HEK293 (cell line): ENCODE results near the gene HBP1.
A peak's percentile ranks its signal among the peaks of the same experiment; 100 is the strongest.

Source experiments
- CTCF ChIA-PET: fragments of 350-600 bp; formaldehyde crosslinking; extraction: SDS; loops from one replicate; lab custom pipeline; 2021; ENCODE audit warnings: antibody characterized with exemption; lab: Yijun Ruan, JAX
- POLR2A ChIA-PET: fragments of 300-600 bp; formaldehyde crosslinking; extraction: SDS; loops from one replicate; lab custom pipeline; 2020; ENCODE audit warnings: antibody characterized with exemption, inconsistent platforms; lab: Yijun Ruan, JAX
- H3K27ac ChIP-seq: fragments of 200-500 bp; sonication (Bioruptor generic); 2 replicates; pipeline ENCODE4 v1.5.1; 2014; ENCODE audit warnings: low read depth, low read length, control low read depth, inconsistent platforms; ENCODE audit errors: extremely low read depth
- H3K36me3 ChIP-seq, 2 experiments: fragments of 200-500 bp in 1 of 2; sonication (Bioruptor generic) in 1 of 2; 1 replicate in 1 of 2; 2 replicates in 1 of 2; pipeline ENCODE4 v1.5.1; 2014 to 2017; ENCODE audit warnings: inconsistent platforms in 2 of 2, low read length in 2 of 2; ENCODE audit not compliant: control insufficient read depth in 2 of 2, insufficient read depth in 1 of 2
- H3K4me1 ChIP-seq: fragments of 200-500 bp; sonication (Bioruptor generic); 2 replicates; pipeline ENCODE4 v1.5.1; 2014; ENCODE audit warnings: mild to moderate bottlenecking, low read length, inconsistent platforms; ENCODE audit not compliant: control insufficient read depth, insufficient read depth
- H3K4me3 ChIP-seq: 2 replicates; pipeline ENCODE4 v1.5.1; 2011; ENCODE audit warnings: low read depth, mild to moderate bottlenecking, control low read depth, low read length, moderate library complexity
- H3K9me3 ChIP-seq: fragments of 200-500 bp; sonication (Bioruptor generic); 2 replicates; pipeline ENCODE4 v1.5.1; 2014; ENCODE audit warnings: low read depth, low read length, inconsistent platforms; ENCODE audit not compliant: control insufficient read depth, insufficient read depth
- KLF17 ChIP-seq: fragments of 450-650 bp; formaldehyde crosslinking; IDR thresholded peaks from 2 replicates; pipeline ENCODE4 v1.5.1; 2016; ENCODE audit warnings: missing biosample characterization, missing genetic modification characterization
- WT1 ChIP-seq: fragments of 450-650 bp; formaldehyde crosslinking; IDR thresholded peaks from 2 replicates; pipeline ENCODE4 v1.5.1; 2016; ENCODE audit warnings: missing biosample characterization, missing genetic modification characterization
- YY1 ChIP-seq: fragments of 450-650 bp; formaldehyde crosslinking; IDR thresholded peaks from 2 replicates; pipeline ENCODE4 v1.5.1; 2018; ENCODE audit warnings: missing biosample characterization, missing genetic modification characterization
- ZBTB21 ChIP-seq: fragments of 450-650 bp; formaldehyde crosslinking; IDR thresholded peaks from 2 replicates; pipeline ENCODE4 v1.5.1; 2017; ENCODE audit warnings: missing biosample characterization, missing genetic modification characterization
- ZBTB8A ChIP-seq: fragments of 450-650 bp; formaldehyde crosslinking; IDR thresholded peaks from 2 replicates; pipeline ENCODE4 v1.5.1; 2016; ENCODE audit warnings: missing biosample characterization, missing genetic modification characterization
- ZNF112 ChIP-seq: fragments of 450-650 bp; formaldehyde crosslinking; IDR thresholded peaks from 2 replicates; pipeline ENCODE4 v1.5.0; 2017; ENCODE audit warnings: missing biosample characterization, missing genetic modification characterization
- ZNF2 ChIP-seq: fragments of 450-650 bp; formaldehyde crosslinking; IDR thresholded peaks from 2 replicates; pipeline ENCODE4 v1.5.1; 2016; ENCODE audit warnings: missing biosample characterization, missing genetic modification characterization
- ZNF214 ChIP-seq: fragments of 450-650 bp; formaldehyde crosslinking; IDR thresholded peaks from 2 replicates; pipeline ENCODE4 v1.5.1; 2017; ENCODE audit warnings: missing biosample characterization, mild to moderate bottlenecking, missing genetic modification characterization, borderline replicate concordance
- ZNF280D ChIP-seq: fragments of 450-650 bp; formaldehyde crosslinking; IDR thresholded peaks from 2 replicates; pipeline ENCODE4 v1.5.1; 2016; ENCODE audit warnings: missing biosample characterization, missing genetic modification characterization
- ZNF292 ChIP-seq: fragments of 450-650 bp; formaldehyde crosslinking; IDR thresholded peaks from 2 replicates; pipeline ENCODE4 v1.5.1; 2016; ENCODE audit warnings: low read depth, missing biosample characterization, missing genetic modification characterization, borderline replicate concordance
- ZNF335 ChIP-seq: fragments of 450-650 bp; formaldehyde crosslinking; conservative IDR thresholded peaks from 2 replicates; pipeline ENCODE4 v1.5.1; 2016; ENCODE audit warnings: missing biosample characterization, missing genetic modification characterization
- ZNF366 ChIP-seq: fragments of 450-650 bp; formaldehyde crosslinking; conservative IDR thresholded peaks from 2 replicates; pipeline ENCODE4 v1.5.1; 2016; ENCODE audit warnings: missing biosample characterization, missing genetic modification characterization
- ZNF394 ChIP-seq: fragments of 450-650 bp; formaldehyde crosslinking; IDR thresholded peaks from 2 replicates; pipeline ENCODE4 v1.5.1; 2016; ENCODE audit warnings: missing biosample characterization, missing genetic modification characterization, mild to moderate bottlenecking, moderate library complexity, borderline replicate concordance
- ZNF404 ChIP-seq: fragments of 450-650 bp; formaldehyde crosslinking; IDR thresholded peaks from 2 replicates; pipeline ENCODE4 v1.5.1; 2017; ENCODE audit warnings: missing biosample characterization, missing genetic modification characterization
- ZNF416 ChIP-seq: fragments of 450-650 bp; formaldehyde crosslinking; IDR thresholded peaks from 2 replicates; pipeline ENCODE4 v1.5.1; 2016; ENCODE audit warnings: missing biosample characterization, missing genetic modification characterization
- ZNF571 ChIP-seq: fragments of 450-650 bp; formaldehyde crosslinking; IDR thresholded peaks from 2 replicates; pipeline ENCODE4 v1.5.0; 2017; ENCODE audit warnings: missing biosample characterization, missing genetic modification characterization
- ZNF629 ChIP-seq: fragments of 450-650 bp; formaldehyde crosslinking; IDR thresholded peaks from 2 replicates; pipeline ENCODE4 v1.5.1; 2017; ENCODE audit warnings: missing biosample characterization, missing genetic modification characterization
- ZNF660 ChIP-seq: fragments of 450-650 bp; IDR thresholded peaks from 2 replicates; pipeline ENCODE4 v1.5.1; 2018; ENCODE audit warnings: missing biosample characterization, mild to moderate bottlenecking, missing genetic modification characterization
- ZNF677 ChIP-seq: fragments of 450-650 bp; IDR thresholded peaks from 2 replicates; pipeline ENCODE4 v1.5.0; 2018; ENCODE audit warnings: missing biosample characterization, mild to moderate bottlenecking, missing genetic modification characterization, moderate library complexity
- ZNF843 ChIP-seq: fragments of 450-650 bp; formaldehyde crosslinking; IDR thresholded peaks from 2 replicates; pipeline ENCODE4 v1.5.1; 2016; ENCODE audit warnings: missing biosample characterization, missing genetic modification characterization
- ZSCAN18 ChIP-seq: fragments of 450-650 bp; formaldehyde crosslinking; IDR thresholded peaks from 2 replicates; pipeline ENCODE4 v1.5.1; 2016; ENCODE audit warnings: missing biosample characterization, missing genetic modification characterization
- TF ChIP-seq, protein P1 (sequence below): fragments of 450-650 bp; formaldehyde crosslinking; IDR thresholded peaks from 2 replicates; pipeline ENCODE4; 2016; ENCODE audit warnings: missing biosample characterization, missing genetic modification characterization
- TF ChIP-seq, protein P2 (sequence below): fragments of 450-650 bp; formaldehyde crosslinking; IDR thresholded peaks from 2 replicates; pipeline ENCODE4 v1.5.1; 2016; ENCODE audit warnings: missing biosample characterization, missing genetic modification characterization
- TF ChIP-seq, protein P3 (sequence below): fragments of 450-650 bp; formaldehyde crosslinking; IDR thresholded peaks from 2 replicates; pipeline ENCODE4 v1.5.1; 2016; ENCODE audit warnings: missing biosample characterization, missing genetic modification characterization

Gene HBP1

GRCh38 chr7:107167483-107168232 lies 1.1 kb upstream of the HBP1 start (continued):
- peak; percentile 98 for TF ChIP-seq ZBTB21
- TF ChIP-seq, protein P1, sequence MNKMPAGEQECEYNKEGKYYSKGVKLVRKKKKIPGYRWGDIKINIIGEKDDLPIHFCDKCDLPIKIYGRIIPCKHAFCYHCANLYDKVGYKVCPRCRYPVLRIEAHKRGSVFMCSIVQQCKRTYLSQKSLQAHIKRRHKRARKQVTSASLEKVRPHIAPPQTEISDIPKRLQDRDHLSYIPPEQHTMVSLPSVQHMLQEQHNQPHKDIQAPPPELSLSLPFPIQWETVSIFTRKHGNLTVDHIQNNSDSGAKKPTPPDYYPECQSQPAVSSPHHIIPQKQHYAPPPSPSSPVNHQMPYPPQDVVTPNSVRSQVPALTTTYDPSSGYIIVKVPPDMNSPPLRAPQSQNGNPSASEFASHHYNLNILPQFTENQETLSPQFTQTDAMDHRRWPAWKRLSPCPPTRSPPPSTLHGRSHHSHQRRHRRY (tag by site-specific recombination): no peak
- TF ChIP-seq ZNF394 (tag by site-specific recombination): peak; percentile 87
- TF ChIP-seq, all 188 proteins: peak for 32

- H3K36me3 ChIP-seq: no peaks in the 10 kb centered on the region
- POLR2A ChIA-PET: interaction anchor here (0.8 to 2.6 kb wide), 7 partner anchors 12 to 884 kb away, joined by 3 to 14 read pairs (median 3); partner anchors contain the start of genes CBLL1 and NAMPT
- CTCF ChIA-PET: interaction anchor here (0.6 to 1.7 kb wide), 8 partner anchors 11 to 600 kb away, joined by 3 to 6 read pairs (median 4); no protein-coding TSS in a partner anchor
- no peaks in the 10 kb centered on the region for H3K4me1 ChIP-seq
- H3K4me3 ChIP-seq: peak overlapping the region; percentile 91
- peak overlapping the region; percentile 61 for H3K27ac ChIP-seq
- H3K9me3 ChIP-seq: no peaks in the 10 kb centered on the region
- peak; percentile 84 for TF ChIP-seq ZNF629
- no peak for TF ChIP-seq ZNF292 (tag by site-specific recombination)
- TF ChIP-seq ZNF571 (tag by site-specific recombination): no peak
- peak; percentile 96 for TF ChIP-seq ZNF366
- TF ChIP-seq ZSCAN18 (tag by site-specific recombination): no peak
- TF ChIP-seq, protein P2, sequence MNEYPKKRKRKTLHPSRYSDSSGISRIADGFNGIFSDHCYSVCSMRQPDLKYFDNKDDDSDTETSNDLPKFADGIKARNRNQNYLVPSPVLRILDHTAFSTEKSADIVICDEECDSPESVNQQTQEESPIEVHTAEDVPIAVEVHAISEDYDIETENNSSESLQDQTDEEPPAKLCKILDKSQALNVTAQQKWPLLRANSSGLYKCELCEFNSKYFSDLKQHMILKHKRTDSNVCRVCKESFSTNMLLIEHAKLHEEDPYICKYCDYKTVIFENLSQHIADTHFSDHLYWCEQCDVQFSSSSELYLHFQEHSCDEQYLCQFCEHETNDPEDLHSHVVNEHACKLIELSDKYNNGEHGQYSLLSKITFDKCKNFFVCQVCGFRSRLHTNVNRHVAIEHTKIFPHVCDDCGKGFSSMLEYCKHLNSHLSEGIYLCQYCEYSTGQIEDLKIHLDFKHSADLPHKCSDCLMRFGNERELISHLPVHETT (tag by site-specific recombination): peak; percentile 78
- TF ChIP-seq, protein P3, sequence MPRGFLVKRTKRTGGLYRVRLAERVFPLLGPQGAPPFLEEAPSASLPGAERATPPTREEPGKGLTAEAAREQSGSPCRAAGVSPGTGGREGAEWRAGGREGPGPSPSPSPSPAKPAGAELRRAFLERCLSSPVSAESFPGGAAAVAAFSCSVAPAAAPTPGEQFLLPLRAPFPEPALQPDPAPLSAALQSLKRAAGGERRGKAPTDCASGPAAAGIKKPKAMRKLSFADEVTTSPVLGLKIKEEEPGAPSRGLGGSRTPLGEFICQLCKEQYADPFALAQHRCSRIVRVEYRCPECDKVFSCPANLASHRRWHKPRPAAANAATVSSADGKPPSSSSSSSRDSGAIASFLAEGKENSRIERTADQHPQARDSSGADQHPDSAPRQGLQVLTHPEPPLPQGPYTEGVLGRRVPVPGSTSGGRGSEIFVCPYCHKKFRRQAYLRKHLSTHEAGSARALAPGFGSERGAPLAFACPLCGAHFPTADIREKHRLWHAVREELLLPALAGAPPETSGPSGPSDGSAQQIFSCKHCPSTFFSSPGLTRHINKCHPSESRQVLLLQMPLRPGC (tag by site-specific recombination): peak; percentile 67
- peak; percentile 87 for TF ChIP-seq ZBTB8A (tag by site-specific recombination)
- peak; percentile 73; the same call in 1 of the 2 replicates for TF ChIP-seq ZNF660 (tag by site-specific recombination)
- TF ChIP-seq YY1 (tag by site-specific recombination): no peak
- TF ChIP-seq ZNF335 (tag by site-specific recombination): peak; percentile 86
- peak; percentile 80 for TF ChIP-seq ZNF843 (tag by site-specific recombination)
- no peak for TF ChIP-seq ZNF112 (tag by site-specific recombination)
- no peak for TF ChIP-seq ZNF677
- TF ChIP-seq ZNF214 (tag by site-specific recombination): no peak
- TF ChIP-seq WT1 (tag by site-specific recombination): peak; percentile 87
- no peak for TF ChIP-seq ZNF404
- TF ChIP-seq ZNF2: peak; percentile 71
- no peak for TF ChIP-seq ZNF280D (tag by site-specific recombination)
- TF ChIP-seq ZNF416 (tag by site-specific recombination): no peak
- peak; percentile 76 for TF ChIP-seq KLF17 (tag by site-specific recombination)
Measured at GRCh38 chr7:107169120-107170050, 582 bp downstream of the HBP1 start.
